Mucosa of stomach (tissue), 1 donor: ENCODE measurements around the gene LRP1B.

Experiments
- H3K27me3 ChIP-seq: one replicate; pipeline ENCODE4 v1.7.0; 2013; ENCODE audit warnings: mild to moderate bottlenecking, low read length; ENCODE audit not compliant: control insufficient read depth, insufficient read depth
- H3K36me3 ChIP-seq: one replicate; pipeline ENCODE4 v1.7.0; 2013; ENCODE audit warnings: low read length; ENCODE audit not compliant: control insufficient read depth, insufficient read depth
- H3K4me1 ChIP-seq: one replicate; pipeline ENCODE4 v1.7.0; 2013; ENCODE audit warnings: mild to moderate bottlenecking, low read length; ENCODE audit not compliant: control insufficient read depth, insufficient read depth
- H3K4me3 ChIP-seq: one replicate; pipeline ENCODE4 v1.7.0; 2013; ENCODE audit warnings: low read length
- H3K9ac ChIP-seq: one replicate; pipeline ENCODE4 v1.7.0; 2013; ENCODE audit warnings: mild to moderate bottlenecking, low read length, moderate library complexity
- H3K9me3 ChIP-seq: one replicate; pipeline ENCODE4 v1.7.0; 2013; ENCODE audit warnings: mild to moderate bottlenecking, low read length, moderate library complexity; ENCODE audit not compliant: control insufficient read depth
- donor health status: Pancreatic carcinoma.

LRP1B gene

DNA sequence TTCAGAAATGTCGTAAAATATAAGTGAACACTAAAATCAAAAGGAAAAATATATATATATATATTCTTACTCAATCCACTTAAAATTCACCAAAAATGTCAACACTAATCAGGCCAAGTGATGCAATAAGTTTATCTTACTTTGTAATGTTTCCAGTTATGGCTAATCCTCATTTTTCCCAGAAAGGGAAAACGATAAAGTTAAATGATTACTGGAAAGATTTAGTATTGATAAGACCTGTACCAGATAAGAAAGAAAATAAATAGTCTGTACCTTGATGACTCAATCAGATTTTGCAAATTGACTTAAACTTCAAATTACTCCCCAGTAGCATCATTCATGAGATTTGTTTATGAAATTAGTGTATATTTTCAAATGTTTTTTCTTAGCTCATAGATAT lies 407.0 kb downstream of the LRP1B start:
- no peaks in the 10 kb centered on the region for H3K9me3 ChIP-seq

DNA sequence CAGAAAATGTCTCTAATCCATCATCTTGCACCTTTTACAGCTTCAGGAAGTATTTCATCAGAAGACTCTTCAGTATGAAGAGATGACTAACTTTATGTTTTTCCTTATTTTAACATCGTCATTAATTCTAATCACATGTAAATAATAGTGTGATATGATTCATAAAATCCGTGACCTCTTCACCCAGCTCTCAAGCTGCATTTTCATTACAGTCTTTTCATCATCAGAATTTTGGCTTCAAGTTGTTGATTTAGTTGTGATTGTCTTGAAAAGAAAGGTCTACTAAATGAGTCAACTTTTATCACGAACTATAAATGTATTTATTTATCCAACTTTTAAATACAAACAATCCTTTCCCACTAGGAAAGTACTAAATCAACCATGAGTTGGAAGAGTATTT lies 410.3 kb downstream of the LRP1B start:
- no peaks in the 10 kb centered on the region for H3K9me3 ChIP-seq
- no peaks in the 10 kb centered on the region for H3K27me3 ChIP-seq
- H3K4me1 ChIP-seq, result no peaks in the 10 kb centered on the region
- no peak overlapping the region for H3K9ac ChIP-seq
- no peaks in the 10 kb centered on the region for H3K36me3 ChIP-seq
- H3K4me3 ChIP-seq, result no peak overlapping the region

More for the DNA sequence above, 407.0 kb downstream of the LRP1B start:
- Histone ChIP-seq H3K9ac (no peak overlapping the region), H3K4me3 (no peak overlapping the region), H3K36me3 (no peaks in the 10 kb centered on the region), H3K4me1 (no peaks in the 10 kb centered on the region), H3K27me3 (no peaks in the 10 kb centered on the region)

DNA sequence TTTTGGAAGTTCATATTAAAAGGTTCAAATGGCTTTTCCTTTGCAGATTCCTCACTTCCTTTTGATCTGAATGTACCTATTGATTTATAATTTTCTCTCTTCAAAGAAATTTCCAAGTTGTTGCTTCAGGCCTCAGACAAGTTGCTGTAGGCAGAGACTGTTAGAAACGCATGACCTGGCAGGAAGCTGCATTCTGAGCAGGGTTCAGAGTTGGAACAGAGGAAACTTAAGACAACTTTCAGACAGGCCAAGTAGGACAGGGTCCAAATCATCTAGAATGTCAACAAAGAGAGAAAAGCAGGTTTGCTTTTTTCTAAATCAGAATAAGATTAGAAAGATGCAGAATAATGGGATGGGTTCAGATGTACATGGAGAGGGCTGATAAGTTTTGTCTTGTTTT lies 416.3 kb downstream of the LRP1B start:
- Histone ChIP-seq H3K4me1 (no peaks in the 10 kb centered on the region), H3K4me3 (no peak overlapping the region), H3K9me3 (no peaks in the 10 kb centered on the region), H3K27me3 (no peaks in the 10 kb centered on the region), H3K36me3 (no peaks in the 10 kb centered on the region), H3K9ac (no peak overlapping the region)

DNA sequence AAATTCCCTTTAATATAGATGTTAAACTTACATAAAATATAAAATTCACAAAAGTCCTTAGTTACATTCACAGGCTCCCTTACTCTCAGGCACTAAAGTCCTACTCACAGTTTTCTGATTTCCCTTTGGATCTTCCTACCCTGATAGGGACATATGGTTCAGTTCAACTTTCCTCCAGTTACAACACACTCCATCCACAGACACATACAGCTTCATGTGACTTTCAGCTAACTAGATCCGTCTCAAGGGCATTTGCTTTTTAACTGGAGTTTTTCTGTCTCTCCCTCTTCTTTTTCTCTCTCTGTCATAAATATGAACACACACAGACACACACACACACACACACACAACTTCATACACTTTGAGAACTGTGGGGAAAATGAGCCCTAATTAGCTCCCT lies 419.2 kb downstream of the LRP1B start:
- Histone ChIP-seq H3K4me3 (no peak overlapping the region), H3K9ac (no peak overlapping the region), H3K27me3 (no peaks in the 10 kb centered on the region), H3K4me1 (no peaks in the 10 kb centered on the region), H3K36me3 (no peaks in the 10 kb centered on the region), H3K9me3 (no peaks in the 10 kb centered on the region)

DNA sequence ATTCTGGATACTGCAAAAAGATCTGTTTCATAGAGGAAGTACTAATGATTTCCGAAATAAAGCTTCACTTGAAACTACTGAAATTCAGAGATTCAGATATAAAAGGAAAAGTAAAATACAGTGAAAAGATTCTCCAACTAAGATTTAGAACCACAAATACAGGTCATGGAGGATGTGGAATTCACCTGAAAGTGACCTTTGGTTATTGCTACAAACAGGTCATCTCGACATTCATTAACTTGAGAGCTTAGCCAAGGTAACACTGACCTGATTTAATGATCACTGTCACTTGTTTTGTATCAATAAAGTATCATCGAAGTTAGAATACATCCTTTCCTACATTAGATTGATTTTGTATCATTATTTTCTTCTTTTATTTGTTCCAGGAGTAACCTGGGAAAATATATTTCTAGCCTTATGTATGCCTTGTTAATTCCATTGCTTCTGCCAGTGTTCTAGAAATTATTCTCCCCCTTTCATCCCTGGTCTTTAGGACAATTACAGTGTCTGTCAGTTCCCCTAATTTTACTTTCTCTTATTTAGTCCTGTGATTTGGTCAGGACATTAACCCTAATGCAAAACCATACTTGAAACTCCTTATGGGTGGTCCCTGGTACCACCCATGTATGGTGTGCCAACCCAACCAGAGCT lies 420.1 kb downstream of the LRP1B start:
- Histone ChIP-seq H3K36me3 (no peaks in the 10 kb centered on the region), H3K4me3 (no peak overlapping the region), H3K27me3 (no peaks in the 10 kb centered on the region), H3K9me3 (no peaks in the 10 kb centered on the region), H3K9ac (no peak overlapping the region), H3K4me1 (no peaks in the 10 kb centered on the region)

DNA sequence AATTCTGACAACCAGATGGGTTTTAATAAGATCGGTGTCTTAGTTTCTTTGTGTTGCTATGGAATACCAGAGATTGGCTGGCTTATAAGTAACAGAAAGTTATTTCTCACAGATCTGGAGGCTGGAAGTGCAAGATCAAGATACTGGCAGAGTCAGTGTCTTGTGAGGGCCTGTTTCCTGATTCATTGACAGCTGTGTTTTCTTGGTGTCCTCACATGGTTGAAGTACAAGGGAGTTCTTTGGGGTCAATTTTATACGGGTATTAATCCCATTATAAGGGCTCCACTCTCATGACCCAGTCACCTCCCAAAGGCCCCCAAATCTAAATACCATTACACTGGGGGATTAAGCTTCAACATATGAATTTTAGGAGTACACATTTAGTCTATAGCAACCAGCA lies 421.1 kb downstream of the LRP1B start:
- no peaks in the 10 kb centered on the region for H3K27me3 ChIP-seq
- H3K9me3 ChIP-seq, result no peaks in the 10 kb centered on the region
- H3K4me1 ChIP-seq, result no peaks in the 10 kb centered on the region
- no peak overlapping the region for H3K9ac ChIP-seq
- no peak overlapping the region for H3K4me3 ChIP-seq
- H3K36me3 ChIP-seq, result no peaks in the 10 kb centered on the region

DNA sequence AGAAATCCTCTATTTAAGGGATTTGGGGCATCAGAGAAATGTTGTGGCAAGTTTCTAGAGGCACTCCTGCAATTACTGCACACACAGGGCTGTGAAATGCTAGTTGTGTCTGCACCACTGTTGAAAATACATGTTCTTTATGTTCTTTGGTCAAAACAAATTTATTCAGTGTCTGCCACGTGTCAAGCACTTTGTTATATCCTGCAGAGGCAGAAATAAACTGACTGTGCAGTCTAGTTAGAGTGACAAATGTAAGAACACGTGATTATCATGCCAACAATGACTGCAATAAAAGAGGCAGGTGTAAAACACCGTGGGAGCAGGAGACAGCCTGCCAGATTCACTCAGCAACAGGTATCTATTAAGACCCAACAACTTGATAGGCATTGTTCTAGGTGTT lies 423.3 kb downstream of the LRP1B start:
- no peak overlapping the region for H3K9ac ChIP-seq
- no peaks in the 10 kb centered on the region for H3K9me3 ChIP-seq
- no peaks in the 10 kb centered on the region for H3K4me1 ChIP-seq
- H3K27me3 ChIP-seq, result no peaks in the 10 kb centered on the region
- H3K36me3 ChIP-seq, result no peaks in the 10 kb centered on the region
- H3K4me3 ChIP-seq, result no peak overlapping the region

DNA sequence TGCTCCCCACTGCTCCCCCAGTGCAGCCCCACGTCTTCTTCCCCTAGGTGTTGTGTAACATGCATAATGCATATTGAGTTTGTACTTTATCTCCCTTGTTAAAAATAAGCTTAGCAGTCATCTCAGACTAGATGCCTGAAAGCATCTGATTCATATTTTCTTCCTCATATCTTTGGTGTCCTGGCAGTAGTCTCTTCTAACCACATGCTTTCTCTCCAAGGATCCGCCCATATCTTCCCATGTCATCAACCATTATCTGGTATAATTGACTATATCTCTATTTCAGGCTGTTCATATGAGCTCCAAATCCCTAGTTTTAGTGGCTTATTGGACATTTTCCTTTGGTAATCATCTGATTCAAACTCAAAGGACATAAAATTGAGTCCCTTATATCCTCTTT lies 426.3 kb downstream of the LRP1B start:
- H3K9ac ChIP-seq, result no peak overlapping the region
- H3K36me3 ChIP-seq, result no peaks in the 10 kb centered on the region
- H3K4me3 ChIP-seq, result no peak overlapping the region
- no peaks in the 10 kb centered on the region for H3K27me3 ChIP-seq
- H3K4me1 ChIP-seq, result no peaks in the 10 kb centered on the region
- no peaks in the 10 kb centered on the region for H3K9me3 ChIP-seq

DNA sequence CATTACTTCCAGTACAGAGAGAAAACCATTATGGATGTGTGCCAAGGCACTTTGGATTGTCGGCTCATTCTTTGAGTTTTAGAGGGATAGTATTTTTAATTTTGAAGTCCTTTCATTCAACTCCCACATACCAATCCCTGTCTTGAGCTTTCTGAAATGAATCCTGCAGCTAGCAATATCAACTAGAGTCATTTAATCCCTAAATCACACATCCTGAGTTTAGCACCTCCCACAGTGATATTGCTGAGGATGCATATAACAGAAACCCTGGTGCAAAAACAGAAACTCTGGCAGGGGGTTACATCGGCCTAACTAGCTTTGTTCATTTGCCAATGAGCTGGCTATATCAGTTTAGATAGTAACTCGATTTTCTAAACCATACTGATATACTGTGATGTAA lies 427.3 kb downstream of the LRP1B start:
- no peaks in the 10 kb centered on the region for H3K36me3 ChIP-seq
- H3K4me3 ChIP-seq, result no peak overlapping the region
- no peaks in the 10 kb centered on the region for H3K9me3 ChIP-seq
- H3K9ac ChIP-seq, result no peak overlapping the region
- no peaks in the 10 kb centered on the region for H3K27me3 ChIP-seq
- no peaks in the 10 kb centered on the region for H3K4me1 ChIP-seq

DNA sequence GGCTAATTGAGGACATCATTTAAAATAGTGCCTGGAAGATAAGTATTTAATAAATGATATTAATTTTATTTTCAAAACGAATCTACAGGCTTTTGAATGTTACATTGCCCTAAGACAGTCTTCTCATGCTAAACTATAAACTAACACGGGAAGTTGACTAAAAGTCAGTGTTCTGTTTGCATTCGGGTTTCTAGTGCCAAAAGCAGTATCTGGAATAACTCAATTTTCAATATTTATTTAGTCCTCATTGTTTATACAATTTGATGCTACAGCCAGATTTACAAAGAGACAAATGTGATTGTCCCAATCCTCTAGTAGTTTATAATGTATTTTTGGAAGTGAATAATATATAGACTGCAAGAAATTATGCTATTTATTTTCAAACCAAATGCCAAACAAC lies 429.2 kb downstream of the LRP1B start:
- H3K36me3 ChIP-seq, result no peaks in the 10 kb centered on the region
- no peaks in the 10 kb centered on the region for H3K9me3 ChIP-seq
- H3K4me3 ChIP-seq, result no peak overlapping the region
- no peaks in the 10 kb centered on the region for H3K27me3 ChIP-seq
- H3K4me1 ChIP-seq, result no peaks in the 10 kb centered on the region
- no peak overlapping the region for H3K9ac ChIP-seq

DNA sequence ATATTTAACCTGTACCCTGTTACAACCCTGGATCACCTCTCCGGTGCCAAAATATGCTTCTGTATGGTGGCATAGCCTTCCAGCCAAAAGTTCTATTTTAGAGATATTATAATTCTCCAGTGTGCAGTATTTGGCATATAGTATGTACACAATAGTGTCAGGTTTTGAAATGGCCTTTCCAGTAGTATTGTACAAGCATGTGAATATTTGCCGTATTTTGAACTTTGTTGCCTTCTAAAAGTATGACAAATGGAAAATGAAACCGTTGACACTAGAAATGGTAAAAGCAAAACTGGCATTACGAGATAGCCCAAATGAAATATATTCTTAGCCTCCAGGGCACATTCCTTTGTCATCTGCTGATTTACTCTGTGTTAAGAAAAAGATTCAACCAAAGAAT lies 431.2 kb downstream of the LRP1B start:
- Histone ChIP-seq H3K36me3 (no peaks in the 10 kb centered on the region), H3K9me3 (no peaks in the 10 kb centered on the region), H3K9ac (no peak overlapping the region), H3K4me3 (no peak overlapping the region), H3K4me1 (no peaks in the 10 kb centered on the region), H3K27me3 (no peaks in the 10 kb centered on the region)

DNA sequence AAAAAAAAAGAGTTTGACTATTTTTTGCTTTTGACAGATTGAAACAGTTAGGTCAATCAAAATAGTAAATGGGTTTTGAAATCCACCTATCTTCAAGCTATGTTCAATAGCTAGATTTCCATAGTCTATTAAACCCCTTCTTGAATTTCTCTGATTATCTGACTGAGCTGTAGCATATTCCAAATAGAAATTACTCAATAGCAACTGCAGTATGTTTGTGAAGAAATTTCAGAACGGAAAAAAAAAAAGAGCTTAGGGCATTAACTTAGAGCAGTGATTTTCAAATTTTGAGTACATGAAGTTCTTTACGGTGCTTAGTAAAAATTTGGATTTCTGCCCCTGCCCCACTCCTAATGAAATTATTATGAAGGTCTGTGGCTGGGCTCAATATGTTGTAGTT lies 432.3 kb downstream of the LRP1B start:
- Histone ChIP-seq H3K4me1 (no peaks in the 10 kb centered on the region), H3K9me3 (no peaks in the 10 kb centered on the region), H3K36me3 (no peaks in the 10 kb centered on the region), H3K27me3 (no peaks in the 10 kb centered on the region), H3K4me3 (no peak overlapping the region), H3K9ac (no peak overlapping the region)

DNA sequence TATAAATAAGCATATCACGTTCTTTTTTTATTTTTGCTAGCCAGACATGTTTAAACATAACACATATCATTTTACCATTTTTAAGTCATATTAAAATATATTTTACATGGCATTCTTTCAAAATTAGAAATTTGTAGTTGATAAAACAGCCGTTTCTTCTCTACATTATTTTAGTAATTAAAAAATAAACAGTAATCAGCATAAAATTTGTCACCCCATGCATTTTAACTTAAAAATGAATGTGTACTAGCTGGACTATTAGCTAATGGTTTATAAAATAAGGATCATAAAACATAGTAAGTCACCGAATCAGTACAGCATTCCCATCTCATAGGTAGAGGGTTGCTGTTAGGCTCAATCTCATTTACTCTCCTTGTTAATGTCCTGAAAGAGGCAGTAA lies 433.8 kb downstream of the LRP1B start:
- Histone ChIP-seq H3K4me3 (no peak overlapping the region), H3K4me1 (no peaks in the 10 kb centered on the region), H3K27me3 (no peaks in the 10 kb centered on the region), H3K9ac (no peak overlapping the region), H3K9me3 (no peaks in the 10 kb centered on the region), H3K36me3 (no peaks in the 10 kb centered on the region)
